HG02884 (cell line): ENCODE results near the gene MLX.
"Not testable (repeated sequence)": the region's sequence is repeated elsewhere in the genome, so short reads cannot be mapped to it uniquely, and the experiment has no call there.

ENCODE experiments used
- ATAC-seq: cut with Tn5 transposase; IDR thresholded peaks from one replicate; pipeline ENCODE4 v1.9.1; 2021; ENCODE audit warnings: mild to moderate bottlenecking, moderate library complexity; ENCODE audit not compliant: unreplicated experiment

Gene MLX

GRCh38 chr17:42536372-42537155, 30.3 kb upstream of the MLX start:
- ATAC-seq: peak; percentile 57

GRCh38 chr17:42537156-42537805, 29.6 kb upstream of the MLX start:
- ATAC-seq: no peak

GRCh38 chr17:42537826-42538451, 29.0 kb upstream of the MLX start:
- ATAC-seq: no peak

GRCh38 chr17:42538482-42538881, 28.4 kb upstream of the MLX start:
- no peak for ATAC-seq

- ATAC-seq: not testable (repeated sequence)
Observed at GRCh38 chr17:42540558-42540957, 26.3 kb upstream of the MLX start.

- ATAC-seq: no peak
Observed at GRCh38 chr17:42541041-42541833, 25.7 kb upstream of the MLX start.

- ATAC-seq: no peak
Observed at GRCh38 chr17:42543190-42544079, 23.5 kb upstream of the MLX start.

GRCh38 chr17:42544874-42545283, 22.0 kb upstream of the MLX start:
- ATAC-seq: no peak

GRCh38 chr17:42545755-42546505, 21.0 kb upstream of the MLX start:
- ATAC-seq: not testable (repeated sequence)

- ATAC-seq: no peak
Observed at GRCh38 chr17:42547001-42547461, 19.9 kb upstream of the MLX start.

- no peak for ATAC-seq
Observed at GRCh38 chr17:42547698-42548069, 19.2 kb upstream of the MLX start.

GRCh38 chr17:42548070-42548837, 18.6 kb upstream of the MLX start:
- no peak for ATAC-seq

- ATAC-seq: no peak
Observed at GRCh38 chr17:42548993-42549755, 17.7 kb upstream of the MLX start.

GRCh38 chr17:42552736-42553135, 14.2 kb upstream of the MLX start, which contains the start of gene HSD17B1:
HSD17B1 (plus strand) TSS chr17:42552923; CDS start chr17:42552934, 11 bp downstream.
- ATAC-seq: not testable (repeated sequence)

- ATAC-seq: no peak
Observed at GRCh38 chr17:42553161-42553818, 13.6 kb upstream of the MLX start.

GRCh38 chr17:42553866-42554249, 13.0 kb upstream of the MLX start:
- no peak for ATAC-seq
